Left ventricle myocardium inferior (tissue), 1 donor: ENCODE results near the gene CASP6. TPM values are rescaled to one million over a fixed set of nuclear protein-coding genes. Genes with fewer than 3 reads are reported as not detected.

ENCODE experiments used
- DNase-seq: peaks from one replicate; pipeline ENCODE4 v3.0.0-alpha.2; 2020
- H3K27ac ChIP-seq: fragments of 200-600 bp; replicated peaks from 2 replicates; pipeline ENCODE4 v1.8.0; 2021
- H3K27me3 ChIP-seq: fragments of 200-600 bp; 2 replicates; pipeline ENCODE4 v1.8.0; 2021; ENCODE audit warnings: low read depth
- H3K36me3 ChIP-seq: fragments of 200-600 bp; 2 replicates; pipeline ENCODE4 v1.8.0; 2021
- H3K4me1 ChIP-seq: fragments of 200-600 bp; 2 replicates; pipeline ENCODE4 v1.8.0; 2021
- H3K4me3 ChIP-seq: fragments of 200-600 bp; 2 replicates; pipeline ENCODE4 v1.8.0; 2021; ENCODE audit warnings: mild to moderate bottlenecking, moderate library complexity
- H3K9me3 ChIP-seq: fragments of 200-600 bp; replicated peaks from 2 replicates; pipeline ENCODE4 v1.8.0; 2021
- CTCF ChIP-seq: fragments of 200-600 bp; IDR thresholded peaks from 2 replicates; pipeline ENCODE4 v1.8.0; 2021; ENCODE audit warnings: antibody characterized with exemption, mild to moderate bottlenecking, borderline replicate concordance
- intact Hi-C: fragments of 100-400 bp; cut with micrococcal nuclease; formaldehyde crosslinking; loops from one replicate; pipeline ENCODE4 v1.11.0; 2022
- total RNA-seq: library from RNA; stranded (reverse); fragmentation: NEBNext Ultra II Directional; extraction: Animal tissue kit (Norgen Biotek cat#: 25700); gene quantifications from one replicate; pipeline ENCODE4 v1.2.1, GENCODE V29; 2021
- donor health status: DM: no; HTN: yes; CAD: no; lungs with severe emphysema.

The CASP6 gene
- total RNA-seq, 1 donor from 2014 or later = 6.0 TPM

GRCh38 chr4:109735566-109736365 lies 32.5 kb upstream of the CASP6 start:
- no peaks in the 10 kb centered on the region for H3K36me3 ChIP-seq
- H3K9me3 ChIP-seq = no peaks in the 10 kb centered on the region
- H3K27me3 ChIP-seq = no peaks in the 10 kb centered on the region
- H3K4me3 ChIP-seq = no peak overlapping the region
- intact Hi-C loops = no loop called here
- no peak for DNase-seq
- no peak for TF ChIP-seq CTCF
- peaks cover under 1% of the 10 kb centered on the region for H3K4me1 ChIP-seq
- no peak overlapping the region for H3K27ac ChIP-seq

GRCh38 chr4:109733728-109734127 lies 30.5 kb upstream of the CASP6 start:
- Histone ChIP-seq H3K4me1 (peaks cover 19% of the 10 kb centered on the region), H3K27ac (no peak overlapping the region), H3K4me3 (no peak overlapping the region), H3K36me3 (no peaks in the 10 kb centered on the region), H3K9me3 (no peaks in the 10 kb centered on the region), H3K27me3 (no peaks in the 10 kb centered on the region)
- TF ChIP-seq CTCF = no peak
- intact Hi-C loops = no loop called here
- DNase-seq = no peak

GRCh38 chr4:109730619-109731545 lies 27.6 kb upstream of the CASP6 start:
- peak overlapping the region; percentile 85 for H3K4me3 ChIP-seq
- peak overlapping the region; percentile 89 for H3K27ac ChIP-seq
- no peak for TF ChIP-seq CTCF
- no peak for DNase-seq
- intact Hi-C loops = no loop called here
- H3K36me3 ChIP-seq = no peaks in the 10 kb centered on the region
- H3K9me3 ChIP-seq = no peaks in the 10 kb centered on the region
- no peaks in the 10 kb centered on the region for H3K27me3 ChIP-seq
- H3K4me1 ChIP-seq = peaks cover 30% of the 10 kb centered on the region

GRCh38 chr4:109729718-109730618 lies 26.7 kb upstream of the CASP6 start, which contains the start of gene PLA2G12A:
Gene PLA2G12A (minus strand): TSS chr4:109730070. CDS start chr4:109729809, 261 bp downstream.
- Histone ChIP-seq H3K36me3 (peaks cover 3% of the 10 kb centered on the region), H3K4me3 (peak within 1 kb of the TSS; percentile 85), H3K27me3 (no peaks in the 10 kb centered on the region), H3K9me3 (no peaks in the 10 kb centered on the region), H3K4me1 (peaks cover 30% of the 10 kb centered on the region), H3K27ac (peak within 1 kb of the TSS; percentile 89)
- intact Hi-C loops = no loop called here
- no peak for TF ChIP-seq CTCF
- peak; percentile 66 for DNase-seq
